Endodermal cell (in vitro differentiated cells): ENCODE data around the gene USO1. TPM values are rescaled to one million over a fixed set of nuclear protein-coding genes. Genes with fewer than 3 reads are reported as not detected.

Experiments
- DNase-seq: peaks from one replicate; pipeline ENCODE4 v3.0.0-alpha.2; 2017
- H3K27ac ChIP-seq: 2 replicates; pipeline ENCODE4 v1.5.1; 2013; ENCODE audit warnings: mild to moderate bottlenecking, low read depth, low read length, moderate library complexity
- H3K27me3 ChIP-seq: 2 replicates; pipeline ENCODE4 v1.6.1; 2013; ENCODE audit warnings: mild to moderate bottlenecking, low read length, moderate library complexity; ENCODE audit not compliant: insufficient read depth, control insufficient read depth, poor library complexity, severe bottlenecking
- H3K36me3 ChIP-seq: 2 replicates; pipeline ENCODE4 v1.7.0; 2013; ENCODE audit warnings: mild to moderate bottlenecking, low read length, moderate library complexity; ENCODE audit not compliant: control insufficient read depth, insufficient read depth
- H3K4me1 ChIP-seq: one replicate; pipeline ENCODE4 v1.7.0; 2013; ENCODE audit warnings: low read length; ENCODE audit not compliant: control insufficient read depth, insufficient read depth
- H3K4me3 ChIP-seq: 2 replicates; pipeline ENCODE4 v1.5.1; 2013; ENCODE audit warnings: mild to moderate bottlenecking, low read length, moderate library complexity
- H3K9ac ChIP-seq: 2 replicates; pipeline ENCODE4 v1.6.1; 2013; ENCODE audit warnings: mild to moderate bottlenecking, low read length, moderate library complexity; ENCODE audit not compliant: poor library complexity, severe bottlenecking; ENCODE audit errors: extremely low read depth
- H3K9me3 ChIP-seq: 2 replicates; pipeline ENCODE4 v1.6.1; 2013; ENCODE audit warnings: mild to moderate bottlenecking, low read length, moderate library complexity; ENCODE audit not compliant: control insufficient read depth
- H3K27ac Mint-ChIP-seq: 2 replicates; pipeline ENCODE4 v1.8.0; 2020; ENCODE audit warnings: mixed read lengths
- H3K27me3 Mint-ChIP-seq: 2 replicates; pipeline ENCODE4 v1.8.0; 2021; ENCODE audit warnings: mild to moderate bottlenecking, mixed read lengths; ENCODE audit not compliant: insufficient read depth
- H3K36me3 Mint-ChIP-seq: 2 replicates; pipeline ENCODE4 v1.8.0; 2020; ENCODE audit warnings: low read depth, mixed read lengths
- H3K4me1 Mint-ChIP-seq: 2 replicates; pipeline ENCODE4 v1.8.0; 2020; ENCODE audit warnings: mixed read lengths
- H3K4me3 Mint-ChIP-seq: 2 replicates; pipeline ENCODE4 v1.8.0; 2020; ENCODE audit warnings: mild to moderate bottlenecking, moderate library complexity, mixed read lengths
- H3K9me3 Mint-ChIP-seq: 2 replicates; pipeline ENCODE4 v1.8.0; 2020; ENCODE audit warnings: mild to moderate bottlenecking, mixed read lengths
- CTCF ChIP-seq: fragments of 200-600 bp; sonication (generic); conservative IDR thresholded peaks from 2 replicates; pipeline ENCODE4 v1.5.0; 2021; ENCODE audit warnings: antibody characterized with exemption, mild to moderate bottlenecking
- WGBS, 2 experiments: methylation state at CpG; one replicate each; pipeline versions ENCODE4 v1.1.5 to v1.1.7; 2013; ENCODE audit warnings: missing lambda C conversion rate in 2 of 2, mixed read lengths in 1 of 2; ENCODE audit not compliant: insufficient coverage in 1 of 2, insufficient read length in 1 of 2; 5-methylcytosine and 5-hydroxymethylcytosine counted together
- total RNA-seq, 2 donors: library from RNA; stranded (reverse); fragmentation: NEBNext Ultra II Directional in 1 of 2; extraction: Animal tissue kit (Norgen Biotek cat#: 25700) in 1 of 2; gene quantifications; 2 replicates in 1 of 2; 3 replicates in 1 of 2; pipeline ENCODE4 v1.2.1, GENCODE V29; 2021

The USO1 gene
- total RNA-seq, 2 donors from 2014 or later, result 74.5 to 75.1 TPM

GRCh38 chr4:75737398-75737797 lies 13.0 kb downstream of the USO1 start:
- Histone ChIP-seq H3K36me3 (peaks cover 11% of the 10 kb centered on the region), H3K4me1 (no peaks in the 10 kb centered on the region), H3K27ac (no peak overlapping the region), H3K9me3 (no peaks in the 10 kb centered on the region), H3K27me3 (no peaks in the 10 kb centered on the region), H3K9ac (no peak overlapping the region), H3K4me3 (no peak overlapping the region)
- 89 to 100% methylated on average over 2 of the region's 2 CpGs for WGBS, 2 experiments
- H3K36me3 Mint-ChIP-seq, result peaks cover 12% of the 10 kb centered on the region
- H3K4me1 Mint-ChIP-seq, result no peaks in the 10 kb centered on the region
- no peak for TF ChIP-seq CTCF
- H3K9me3 Mint-ChIP-seq, result peaks cover 12% of the 10 kb centered on the region
- DNase-seq, result no peak
- H3K4me3 Mint-ChIP-seq, result no peak overlapping the region
- H3K27ac Mint-ChIP-seq, result no peak overlapping the region
- no peaks in the 10 kb centered on the region for H3K27me3 Mint-ChIP-seq

GRCh38 chr4:75741027-75741426 lies 16.6 kb downstream of the USO1 start:
- Histone ChIP-seq H3K4me1 (no peaks in the 10 kb centered on the region), H3K27me3 (no peaks in the 10 kb centered on the region), H3K27ac (no peak overlapping the region), H3K36me3 (peaks cover 7% of the 10 kb centered on the region), H3K4me3 (no peak overlapping the region), H3K9ac (no peak overlapping the region), H3K9me3 (no peaks in the 10 kb centered on the region)
- no peak for TF ChIP-seq CTCF
- 90 to 97% methylated on average over 1 to 2 of the region's 2 CpGs for WGBS, 2 experiments
- H3K9me3 Mint-ChIP-seq, result no peaks in the 10 kb centered on the region
- DNase-seq, result no peak
- H3K4me1 Mint-ChIP-seq, result no peaks in the 10 kb centered on the region
- H3K27me3 Mint-ChIP-seq, result no peaks in the 10 kb centered on the region
- no peak overlapping the region for H3K4me3 Mint-ChIP-seq
- H3K36me3 Mint-ChIP-seq, result peaks cover 8% of the 10 kb centered on the region
- H3K27ac Mint-ChIP-seq, result no peak overlapping the region

- Mint-ChIP-seq H3K27me3 (no peaks in the 10 kb centered on the region), H3K4me3 (no peak overlapping the region), H3K27ac (no peak overlapping the region), H3K9me3 (no peaks in the 10 kb centered on the region), H3K4me1 (no peaks in the 10 kb centered on the region), H3K36me3 (peaks cover 8% of the 10 kb centered on the region)
- no peak overlapping the region for H3K9ac ChIP-seq
- no peaks in the 10 kb centered on the region for H3K27me3 ChIP-seq
- H3K36me3 ChIP-seq, result peaks cover 7% of the 10 kb centered on the region
- H3K27ac ChIP-seq, result no peak overlapping the region
- H3K9me3 ChIP-seq, result no peaks in the 10 kb centered on the region
- no peak overlapping the region for H3K4me3 ChIP-seq
- DNase-seq, result no peak
- H3K4me1 ChIP-seq, result no peaks in the 10 kb centered on the region
- no peak for TF ChIP-seq CTCF
Measured at GRCh38 chr4:75742451-75742850, 18.1 kb downstream of the USO1 start.
